B cell (primary cell): ENCODE measurements around the gene RAB22A.

Experiments used
- EZH2 ChIP-seq: IDR thresholded peaks from 2 replicates; pipeline ENCODE4 v1.6.1; 2012; ENCODE audit warnings: borderline replicate concordance, low read depth, mild to moderate bottlenecking, moderate library complexity, low read length; ENCODE audit not compliant: insufficient read depth, poor library complexity, severe bottlenecking
- TF ChIP-seq, protein P1 (sequence below): fragments of 200-600 bp; IDR thresholded peaks from one replicate; pipeline ENCODE4 v1.8.0; 2022; ENCODE audit warnings: antibody characterized with exemption, mild to moderate bottlenecking

DNA sequence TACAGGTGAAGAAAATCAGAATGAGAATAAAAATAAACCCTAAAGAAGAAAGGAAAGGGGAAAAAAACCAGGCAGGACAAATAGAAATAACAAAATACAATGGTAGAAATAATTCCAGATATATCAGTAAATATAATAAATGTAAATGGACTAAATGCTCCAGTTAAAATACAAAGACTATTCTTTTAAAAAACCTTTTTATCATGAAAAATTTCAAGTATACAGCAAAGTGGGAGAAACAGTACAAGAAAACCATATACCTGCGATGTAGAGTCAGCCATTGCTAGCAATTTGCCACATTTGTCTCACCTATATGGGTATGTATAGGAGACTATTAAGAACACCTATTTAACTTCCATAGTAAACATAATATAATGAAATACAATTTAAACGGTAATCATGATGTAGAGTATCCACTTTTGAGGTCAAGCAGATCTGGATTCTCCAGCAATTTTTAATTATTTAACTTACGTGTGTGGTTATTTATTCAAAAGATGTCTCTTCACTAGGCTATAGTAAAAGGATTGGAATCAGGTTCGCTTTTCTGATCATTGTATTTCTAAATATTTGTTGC is 78.6 kb downstream of the RAB22A start:
- TF ChIP-seq, protein P1, sequence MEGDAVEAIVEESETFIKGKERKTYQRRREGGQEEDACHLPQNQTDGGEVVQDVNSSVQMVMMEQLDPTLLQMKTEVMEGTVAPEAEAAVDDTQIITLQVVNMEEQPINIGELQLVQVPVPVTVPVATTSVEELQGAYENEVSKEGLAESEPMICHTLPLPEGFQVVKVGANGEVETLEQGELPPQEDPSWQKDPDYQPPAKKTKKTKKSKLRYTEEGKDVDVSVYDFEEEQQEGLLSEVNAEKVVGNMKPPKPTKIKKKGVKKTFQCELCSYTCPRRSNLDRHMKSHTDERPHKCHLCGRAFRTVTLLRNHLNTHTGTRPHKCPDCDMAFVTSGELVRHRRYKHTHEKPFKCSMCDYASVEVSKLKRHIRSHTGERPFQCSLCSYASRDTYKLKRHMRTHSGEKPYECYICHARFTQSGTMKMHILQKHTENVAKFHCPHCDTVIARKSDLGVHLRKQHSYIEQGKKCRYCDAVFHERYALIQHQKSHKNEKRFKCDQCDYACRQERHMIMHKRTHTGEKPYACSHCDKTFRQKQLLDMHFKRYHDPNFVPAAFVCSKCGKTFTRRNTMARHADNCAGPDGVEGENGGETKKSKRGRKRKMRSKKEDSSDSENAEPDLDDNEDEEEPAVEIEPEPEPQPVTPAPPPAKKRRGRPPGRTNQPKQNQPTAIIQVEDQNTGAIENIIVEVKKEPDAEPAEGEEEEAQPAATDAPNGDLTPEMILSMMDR = no peak
- no peak for TF ChIP-seq EZH2
